Activated CD4-positive, CD25-positive, alpha-beta regulatory T cell treated with anti-CD3 and anti-CD28 coated beads, Interleukin-2, amount 50 U/mL, for 16 hours (primary cell): ENCODE data around the gene C19orf85.
A peak's percentile ranks its signal among the peaks of the same experiment; 100 is the strongest.
"Not testable (repeated sequence)": the region's sequence is repeated elsewhere in the genome, so short reads cannot be mapped to it uniquely, and the experiment has no call there.

Experiments
- DNase-seq: peaks from one replicate; pipeline ENCODE4 v3.0.0-alpha.2; 2020; ENCODE audit warnings: low read depth, low spot score

Gene C19orf85

GRCh38 chr19:55459551-55459949 lies 5.0 kb downstream of the C19orf85 start:
- DNase-seq = no peak

GRCh38 chr19:55457683-55458457 lies 6.7 kb downstream of the C19orf85 start:
- no peak for DNase-seq

- DNase-seq = no peak
These were observed 8.2 kb downstream of the C19orf85 start for GRCh38 chr19:55456347-55456746.

DNA sequence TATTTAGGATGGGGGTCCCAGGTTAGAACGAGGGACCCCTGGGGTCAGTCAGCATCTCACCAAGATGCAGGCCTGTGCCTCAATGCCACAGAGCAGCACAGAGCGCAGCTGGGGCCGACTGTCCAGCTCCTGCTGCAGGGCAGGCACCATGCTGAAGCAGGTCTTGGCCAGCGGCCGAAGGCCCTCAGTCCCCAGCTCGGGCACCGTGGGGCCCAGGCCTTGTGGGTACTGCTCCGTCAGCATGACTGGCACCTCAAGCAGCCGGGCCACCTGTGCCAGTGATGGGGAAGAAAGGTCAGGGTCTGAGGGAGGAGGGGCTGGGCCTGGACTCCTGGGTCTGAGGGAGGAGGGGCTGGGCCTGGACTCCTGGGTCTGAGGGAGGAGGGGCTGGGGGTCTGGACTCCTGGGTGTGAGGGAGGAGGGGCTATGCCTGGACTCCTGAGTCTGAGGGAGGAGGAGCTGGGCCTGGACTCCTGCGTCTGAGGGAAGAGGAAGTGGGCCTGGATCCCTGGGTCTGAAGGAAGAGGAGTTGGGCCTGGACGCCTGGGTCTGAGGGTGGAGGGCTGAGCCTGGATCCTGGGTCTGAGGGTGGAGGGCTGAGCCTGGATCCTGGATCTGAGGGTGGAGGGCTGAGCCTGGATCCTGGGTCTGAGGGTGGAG lies 8.8 kb downstream of the C19orf85 start:
- no peak for DNase-seq

DNA sequence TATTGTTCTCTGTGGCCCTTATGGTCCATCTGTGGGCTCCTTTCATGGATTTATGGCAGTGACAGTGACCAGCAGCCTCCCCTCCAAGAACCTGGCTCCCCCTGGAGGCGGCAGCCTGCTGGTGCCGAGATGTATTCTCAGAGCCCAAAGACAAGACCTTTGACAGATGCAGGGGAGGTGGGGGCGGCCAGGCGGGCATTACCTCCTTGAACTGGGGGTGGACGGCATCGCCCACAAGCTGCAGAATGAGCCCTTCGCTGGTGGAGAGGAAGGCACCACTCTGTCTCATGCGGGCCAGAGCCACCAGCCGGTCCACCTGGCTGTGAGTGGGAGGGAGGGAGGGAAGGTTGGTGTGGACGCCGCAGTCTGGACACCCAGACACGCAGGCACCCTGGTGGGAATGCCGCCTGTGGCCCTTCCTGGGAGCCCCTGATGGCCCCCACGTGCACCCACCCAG lies 9.7 kb downstream of the C19orf85 start:
- peak; percentile 22 for DNase-seq

DNA sequence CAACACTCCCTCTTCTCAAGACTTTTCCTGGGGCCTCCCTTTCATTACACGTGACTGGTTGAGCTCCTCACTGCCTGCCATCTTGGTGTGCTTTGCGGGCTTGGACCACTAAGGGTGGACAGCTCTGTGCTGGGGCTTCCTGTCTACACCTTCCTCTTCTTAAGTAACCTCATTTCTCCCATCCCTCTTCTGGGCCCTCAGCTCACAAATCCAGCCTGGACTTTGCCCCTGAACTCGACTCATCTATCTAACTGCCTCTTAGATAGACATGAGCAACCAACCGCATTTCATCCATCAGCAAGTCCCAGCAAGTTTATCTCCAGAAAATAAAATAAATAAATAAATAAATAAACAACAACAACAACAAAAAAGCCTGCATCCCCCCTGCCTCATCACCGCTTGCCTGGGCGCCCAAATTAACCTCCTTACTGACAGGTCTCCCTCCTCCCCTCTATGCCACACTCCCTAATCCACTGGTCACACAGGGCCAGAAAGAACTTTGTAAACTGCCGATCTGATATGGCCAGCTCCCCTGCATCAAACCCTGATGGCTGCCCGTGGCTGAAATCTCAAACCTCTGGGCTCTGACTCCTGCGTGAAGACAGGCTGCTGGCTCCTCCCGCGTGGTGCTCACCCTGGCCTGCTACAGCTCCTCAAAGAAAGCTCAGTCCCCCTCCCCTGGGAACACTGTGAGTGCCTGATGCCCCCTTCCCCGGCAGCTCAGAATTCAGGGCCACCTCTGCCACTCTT lies 10.9 kb downstream of the C19orf85 start:
- DNase-seq = no peak

- no peak for DNase-seq
These were observed 11.7 kb downstream of the C19orf85 start for GRCh38 chr19:55452749-55453346.

- DNase-seq = no peak
These were observed 12.4 kb downstream of the C19orf85 start for GRCh38 chr19:55451965-55452748.

- DNase-seq = no peak
These were observed 13.2 kb downstream of the C19orf85 start for GRCh38 chr19:55451163-55451964.

DNA sequence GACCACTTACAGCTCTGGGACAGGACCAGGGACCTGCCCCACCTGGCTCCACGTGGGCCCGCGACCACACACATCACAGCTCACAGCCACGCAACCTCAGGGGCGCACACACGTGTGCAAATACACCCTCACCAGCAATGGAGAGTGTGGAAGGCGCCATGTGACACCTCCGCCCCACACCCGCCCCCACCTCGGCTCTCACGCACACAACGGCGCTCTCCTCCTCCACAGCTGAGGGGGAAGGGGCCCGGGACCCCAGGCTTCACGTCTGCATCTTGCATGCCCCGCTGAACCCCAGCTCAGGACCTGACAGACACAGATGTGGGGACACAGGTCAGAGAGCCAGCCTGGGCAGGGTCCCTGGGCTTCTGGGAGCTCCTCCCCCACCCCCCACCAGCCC lies 15.1 kb downstream of the C19orf85 start:
- DNase-seq = no peak

DNA sequence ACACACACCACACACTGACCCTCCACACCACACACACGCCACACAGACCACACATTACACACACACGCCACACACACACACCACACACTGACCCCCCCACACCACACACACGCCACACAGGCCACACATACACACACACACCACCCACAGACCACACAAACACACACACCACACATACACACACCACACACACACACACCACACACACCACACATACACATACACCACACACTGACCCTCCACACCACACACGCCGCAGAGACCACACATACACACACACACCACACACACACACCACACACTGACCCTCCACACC lies 16.4 kb downstream of the C19orf85 start:
- not testable (repeated sequence) for DNase-seq

DNA sequence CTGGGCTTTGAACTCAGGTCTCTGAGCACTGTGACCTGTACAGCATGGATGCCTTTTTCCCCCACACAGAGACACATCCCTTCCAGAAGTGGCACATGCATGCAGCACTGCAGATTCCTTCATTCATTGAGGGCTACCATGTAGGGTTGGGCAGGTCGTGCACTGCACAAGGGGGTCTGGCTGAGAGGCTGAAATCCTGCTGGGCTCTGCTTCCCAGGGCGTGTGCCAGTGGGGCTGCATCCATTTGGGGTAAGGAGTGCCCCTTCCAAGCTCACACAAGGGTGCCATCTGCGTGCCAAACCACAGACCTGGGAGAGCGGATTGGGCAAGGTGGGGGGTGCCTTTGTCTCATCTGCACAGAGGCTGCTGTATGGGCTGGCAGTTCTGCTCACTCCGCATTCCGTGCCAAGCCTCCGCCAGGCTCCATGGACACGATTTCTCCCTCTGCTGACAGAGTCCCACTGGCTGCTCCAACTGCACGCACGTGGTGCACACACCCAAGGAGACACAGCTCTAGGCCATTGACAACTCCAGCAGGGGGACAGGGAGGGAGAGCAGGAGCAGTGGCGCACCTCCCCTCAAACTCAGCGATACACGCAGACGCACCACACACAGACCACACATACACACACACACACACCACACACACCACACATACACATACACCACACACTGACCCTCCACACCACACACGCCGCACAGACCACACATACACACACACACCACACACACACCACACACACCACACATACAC lies 17.0 kb downstream of the C19orf85 start:
- DNase-seq = no peak

DNA sequence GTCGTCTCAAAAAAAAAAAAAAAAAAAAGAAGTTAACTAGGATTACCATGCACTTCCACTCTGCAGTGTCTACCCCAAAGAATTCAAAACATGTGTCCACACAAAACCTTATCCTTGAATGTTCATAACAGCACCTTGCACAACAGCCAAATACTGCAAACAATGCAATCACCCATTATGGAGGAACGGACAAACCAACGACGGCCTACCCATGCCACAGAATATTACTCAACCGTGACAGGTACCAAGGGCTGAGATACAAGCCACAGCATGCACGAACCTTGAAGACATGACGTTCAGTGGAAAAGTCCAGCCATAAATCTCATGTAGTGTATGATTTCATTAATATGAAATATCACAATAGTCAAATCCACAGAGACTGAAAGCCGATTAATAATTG lies 18.5 kb downstream of the C19orf85 start:
- no peak for DNase-seq

- no peak for DNase-seq
These were observed 19.9 kb downstream of the C19orf85 start for GRCh38 chr19:55444646-55445045.

DNA sequence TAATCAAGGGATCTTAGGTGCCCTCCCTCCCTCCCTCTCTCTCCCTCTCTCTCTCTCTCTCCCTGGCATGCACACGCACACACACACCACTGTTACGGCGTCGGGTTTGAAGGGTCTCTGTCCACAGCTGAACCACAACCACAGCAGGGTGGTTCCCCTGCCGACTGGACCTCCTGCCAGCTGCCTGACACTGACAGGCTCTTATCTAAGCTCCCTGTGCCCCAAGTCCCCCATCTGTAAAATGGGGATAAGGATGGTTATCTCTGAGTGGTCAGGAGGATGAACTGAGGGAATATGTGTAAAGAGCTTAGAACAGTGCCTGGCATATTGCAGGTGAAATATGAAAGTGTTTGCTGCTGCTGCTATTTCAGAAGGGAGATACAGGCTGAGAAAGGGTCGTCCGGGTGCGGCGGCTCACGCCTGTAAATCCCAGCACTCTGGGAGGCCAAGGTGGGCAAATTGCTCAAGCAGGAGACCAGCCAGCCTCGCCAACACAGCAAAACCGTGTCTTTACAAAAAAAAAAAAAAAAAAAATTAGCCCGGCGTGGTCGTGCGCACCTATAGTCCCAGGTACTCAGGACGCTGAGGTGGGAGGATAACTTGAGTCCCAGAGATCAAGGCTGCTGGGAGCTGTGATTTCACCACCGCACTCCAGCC lies 20.6 kb downstream of the C19orf85 start:
- DNase-seq = no peak

- no peak for DNase-seq
These were observed 21.3 kb downstream of the C19orf85 start, which contains the start of gene SHISA7 for GRCh38 chr19:55443045-55443823. SHISA7 (minus strand) TSS chr19:55443300; CDS start chr19:55442863, 437 bp downstream.

DNA sequence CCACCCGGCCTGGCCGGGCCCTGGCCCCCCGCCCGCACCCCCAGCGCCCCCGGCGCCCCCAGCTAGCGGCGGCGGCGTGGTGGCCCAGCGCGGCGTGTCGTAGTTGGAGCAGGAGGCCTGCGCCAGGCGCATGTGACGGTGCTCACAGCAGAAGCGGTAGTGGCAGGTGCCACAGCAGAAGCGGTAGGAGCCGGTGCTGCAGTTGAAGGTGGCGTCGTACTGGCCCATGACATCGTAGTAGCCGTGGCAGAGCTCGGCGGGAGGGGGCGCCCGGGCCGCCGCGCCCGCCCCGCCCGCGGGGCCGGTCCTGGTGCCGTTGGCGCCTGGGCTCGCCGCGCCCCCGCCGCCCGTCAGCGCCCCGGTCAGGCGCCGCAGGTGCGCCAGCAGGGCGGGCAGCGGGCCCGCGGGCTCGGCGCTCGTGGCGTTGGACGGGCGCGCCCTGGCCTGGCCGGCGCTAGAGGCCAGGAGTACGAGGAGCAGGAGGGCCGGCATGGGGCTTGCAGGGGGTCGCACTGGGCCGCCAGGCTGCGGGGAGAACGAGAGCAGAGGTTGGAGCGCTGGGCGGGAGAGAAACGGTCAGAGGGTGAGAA lies 22.1 kb downstream of the C19orf85 start:
- no peak for DNase-seq
